Common myeloid progenitor, CD34-positive (primary cell): ENCODE results near the gene DOK4.

Experiments
- CTCF ChIA-PET: fragments of 350-600 bp; sonication (Branson Sonifier 250); formaldehyde crosslinking; loops from one replicate; lab custom pipeline; 2021; ENCODE audit warnings: antibody characterized with exemption; lab: Charles Lee
- POLR2A ChIA-PET: fragments of 350-600 bp; sonication (Branson Sonifier 250); formaldehyde crosslinking; loops from one replicate; lab custom pipeline; 2021; ENCODE audit warnings: antibody characterized with exemption; lab: Charles Lee
- DNase-seq, 3 donors: peaks; one replicate each; pipeline versions ENCODE4 v3.0.0 to v3.0.0-alpha.2; 2013
- H3K27ac ChIP-seq, 2 experiments: 1 replicate in 1 of 2; 2 replicates in 1 of 2; pipeline ENCODE4 v1.7.0; 2013; ENCODE audit warnings: inconsistent platforms in 2 of 2, low read length in 2 of 2, mild to moderate bottlenecking in 2 of 2, low read depth in 1 of 2, moderate library complexity in 1 of 2; ENCODE audit not compliant: severe bottlenecking in 2 of 2, insufficient read depth in 1 of 2, poor library complexity in 1 of 2
- H3K27me3 ChIP-seq, 5 experiments: replicated peaks in 2 of 5; 1 replicate in 3 of 5; 2 replicates in 2 of 5; pipeline versions ENCODE4 v1.6.1 to v1.7.0; 2013; ENCODE audit warnings: low read length in 4 of 5, mild to moderate bottlenecking in 2 of 5, moderate library complexity in 2 of 5, inconsistent platforms in 1 of 5; ENCODE audit not compliant: insufficient read depth in 5 of 5, control insufficient read depth in 4 of 5
- H3K36me3 ChIP-seq, 4 experiments: 1 replicate in 2 of 4; 2 replicates in 2 of 4; pipeline versions ENCODE4 v1.6.1 to v1.7.0; 2013; ENCODE audit warnings: low read length in 3 of 4, control low read depth in 1 of 4, mild to moderate bottlenecking in 1 of 4; ENCODE audit not compliant: control insufficient read depth in 4 of 4, insufficient read depth in 4 of 4
- H3K4me1 ChIP-seq, 4 experiments: 1 replicate in 3 of 4; 2 replicates in 1 of 4; pipeline versions ENCODE4 v1.6.1 to v1.7.1; 2013; ENCODE audit warnings: low read length in 3 of 4, mild to moderate bottlenecking in 3 of 4, control low read depth in 1 of 4, inconsistent platforms in 1 of 4, moderate library complexity in 1 of 4; ENCODE audit not compliant: control insufficient read depth in 4 of 4, insufficient read depth in 4 of 4; ENCODE audit errors: control extremely low read depth in 1 of 4
- H3K4me3 ChIP-seq, 7 experiments: 1 replicate in 4 of 7; 2 replicates in 3 of 7; pipeline versions ENCODE4 v1.5.1 to v1.7.0; 2013; ENCODE audit warnings: mild to moderate bottlenecking in 7 of 7, low read length in 6 of 7, moderate library complexity in 6 of 7, inconsistent platforms in 2 of 7, low read depth in 2 of 7, control low read depth in 1 of 7; ENCODE audit not compliant: insufficient read depth in 4 of 7, control insufficient read depth in 1 of 7; ENCODE audit errors: extremely low read depth in 1 of 7
- H3K9me3 ChIP-seq, 5 experiments: 1 replicate in 4 of 5; 2 replicates in 1 of 5; pipeline versions ENCODE4 v1.6.1 to v1.7.1; 2013; ENCODE audit warnings: low read length in 4 of 5, mild to moderate bottlenecking in 2 of 5, inconsistent platforms in 1 of 5, low read depth in 1 of 5, moderate library complexity in 1 of 5; ENCODE audit not compliant: control insufficient read depth in 4 of 5, insufficient read depth in 2 of 5; ENCODE audit errors: control extremely low read depth in 1 of 5
- WGBS: methylation state at CpG from one replicate; pipeline ENCODE4 v1.1.5; 2013; ENCODE audit not compliant: insufficient coverage; 5-methylcytosine and 5-hydroxymethylcytosine counted together

DOK4 gene

DNA sequence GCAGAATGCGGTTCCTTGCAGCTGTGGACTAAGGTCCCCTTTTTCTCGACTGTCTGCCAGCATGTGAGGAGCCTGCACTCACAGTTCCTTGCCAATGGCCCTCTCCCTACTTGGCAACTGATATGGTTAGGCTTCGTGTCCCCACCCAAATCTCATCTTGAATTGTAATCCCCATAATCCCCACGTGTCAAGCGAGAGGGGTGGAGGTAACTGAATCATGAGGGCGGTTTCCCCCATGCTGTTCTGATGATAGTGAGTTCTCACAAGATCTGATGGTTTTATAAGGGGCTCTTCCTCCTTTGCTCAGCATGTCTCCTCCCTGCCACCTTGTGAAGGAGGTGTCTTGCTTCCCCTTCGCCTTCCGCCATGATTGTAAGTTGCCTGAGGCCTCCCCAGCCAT, 59.0 kb downstream of the DOK4 start:
- no peak for DNase-seq
- ChIA-PET CTCF (interaction anchor here (2.0 kb wide), 1 partner anchor 10 kb away, joined by 12 read pairs; no protein-coding TSS in a partner anchor), POLR2A (no interaction called here)
- H3K27ac ChIP-seq = no peak overlapping the region
- H3K36me3 ChIP-seq = peaks cover 22 to 55% (median 38%) of the 10 kb centered on the region in 4 experiments
- no peaks in the 10 kb centered on the region for H3K4me1 ChIP-seq
- no peak overlapping the region for H3K4me3 ChIP-seq
- no peaks in the 10 kb centered on the region for H3K27me3 ChIP-seq
- H3K9me3 ChIP-seq = no peaks in the 10 kb centered on the region
- WGBS = 93% methylated on average over 6 of the region's 8 CpGs

GRCh38 chr16:57426356-57426755, 59.9 kb downstream of the DOK4 start:
- H3K27me3 ChIP-seq = no peaks in the 10 kb centered on the region
- H3K27ac ChIP-seq = no peak overlapping the region
- no peaks in the 10 kb centered on the region for H3K4me1 ChIP-seq
- no peak overlapping the region for H3K4me3 ChIP-seq
- ChIA-PET CTCF (interaction anchor here (1.0 to 2.0 kb wide), 4 partner anchors 9 to 93 kb away, joined by 3 to 12 read pairs (median 4); partner anchors contain the start of gene POLR2C), POLR2A (no interaction called here)
- no peaks in the 10 kb centered on the region for H3K9me3 ChIP-seq
- DNase-seq = no peak
- H3K36me3 ChIP-seq = peaks cover 17 to 45% (median 29%) of the 10 kb centered on the region in 4 experiments
- WGBS = 97% methylated on average over 7 of the region's 7 CpGs

GRCh38 chr16:57424583-57424982, 61.7 kb downstream of the DOK4 start:
- Histone ChIP-seq H3K4me1 (peaks cover 0 to under 1% (median under 1%) of the 10 kb centered on the region in 4 experiments), H3K36me3 (peaks cover 7 to 28% (median 14%) of the 10 kb centered on the region in 4 experiments), H3K4me3 (no peak overlapping the region), H3K27ac (no peak overlapping the region), H3K9me3 (no peaks in the 10 kb centered on the region), H3K27me3 (no peaks in the 10 kb centered on the region)
- ChIA-PET POLR2A (no interaction called here), CTCF (interaction anchor here (1.3 to 14.8 kb wide), 3 partner anchors 17 to 118 kb away, joined by 3 to 250 read pairs (median 7); no protein-coding TSS in a partner anchor)
- DNase-seq = no peak
- WGBS = 100% methylated on average over 2 of the region's 3 CpGs

- CTCF ChIA-PET = interaction anchor here (0.6 to 14.8 kb wide), 6 partner anchors 10 to 117 kb away, joined by 3 to 250 read pairs (median 7); no protein-coding TSS in a partner anchor
- H3K27me3 ChIP-seq = no peaks in the 10 kb centered on the region
- no peak for DNase-seq
- H3K9me3 ChIP-seq = no peaks in the 10 kb centered on the region
- H3K4me3 ChIP-seq = no peak overlapping the region
- 86% methylated on average over 2 of the region's 2 CpGs for WGBS
- H3K36me3 ChIP-seq = peaks cover 0 to 17% (median 9%) of the 10 kb centered on the region in 4 experiments
- POLR2A ChIA-PET = no interaction called here
- peaks cover 0 to 13% (median 10%) of the 10 kb centered on the region in 4 experiments for H3K4me1 ChIP-seq
- no peak overlapping the region for H3K27ac ChIP-seq
These were observed 63.1 kb downstream of the DOK4 start for GRCh38 chr16:57423152-57423551.

DNA sequence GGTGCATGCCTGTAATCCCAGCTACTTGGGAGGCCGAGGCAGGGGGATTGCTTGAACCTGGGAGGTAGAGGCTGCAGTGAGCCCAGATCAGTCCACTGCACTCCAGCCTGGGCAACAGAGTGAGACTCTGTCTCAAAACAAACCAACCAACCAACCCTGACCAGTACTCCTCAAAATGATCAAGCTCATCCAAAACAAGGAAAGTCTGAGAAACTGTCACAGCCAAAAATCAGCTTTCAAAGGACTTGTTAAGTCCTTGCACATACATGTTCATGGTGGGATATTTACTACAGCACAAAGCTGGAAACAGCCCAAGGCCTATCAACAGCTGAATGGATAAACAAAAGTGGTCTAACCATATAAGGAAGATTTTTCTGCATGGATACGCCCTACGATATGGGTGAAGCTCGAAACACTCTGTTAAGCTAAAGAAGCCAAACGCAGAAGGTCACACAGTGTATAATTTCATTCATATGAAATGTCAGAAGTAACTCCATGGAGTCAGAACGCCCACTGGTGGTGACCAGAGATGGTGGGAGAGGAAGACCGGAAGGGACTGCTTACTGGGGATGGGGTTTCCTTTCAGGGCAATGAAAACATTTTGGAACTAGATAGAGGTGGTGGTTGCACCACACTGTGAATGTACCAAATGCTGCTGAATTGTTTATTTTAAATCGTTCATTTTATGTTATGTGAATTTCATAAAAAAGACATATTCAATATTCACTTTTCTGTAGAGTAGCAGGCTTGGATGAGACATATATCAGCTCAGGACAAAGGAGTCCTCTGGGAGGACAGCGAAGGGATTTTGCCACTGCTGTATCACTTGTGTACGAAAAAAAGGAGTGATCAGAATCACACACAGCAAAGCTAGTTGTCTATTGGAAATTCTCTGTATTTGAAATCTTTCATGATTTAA, 64.0 kb downstream of the DOK4 start:
- WGBS = 57% methylated on average over 5 of the region's 10 CpGs
- Histone ChIP-seq H3K4me3 (no peak overlapping the region), H3K27me3 (no peaks in the 10 kb centered on the region), H3K4me1 (peaks cover 0 to 14% (median 12%) of the 10 kb centered on the region in 4 experiments), H3K9me3 (no peaks in the 10 kb centered on the region), H3K27ac (no peak overlapping the region), H3K36me3 (peaks cover 0 to 8% (median 4%) of the 10 kb centered on the region in 4 experiments)
- ChIA-PET POLR2A (no interaction called here), CTCF (interaction anchor here (1.0 to 14.8 kb wide), 6 partner anchors 11 to 116 kb away, joined by 3 to 250 read pairs (median 6); no protein-coding TSS in a partner anchor)
- peak in 1 of 3 donors; percentile 19 for DNase-seq
